ENCODE data around the gene NEK5.

NEK5 gene

GRCh38 chr13:52147225-52147624 is 18.4 kb upstream of the NEK5 start:
- no peak for ATAC-seq (ENCODE audit: insufficient read depth, low read depth)
- no peak overlapping the region for H3K9ac ChIP-seq (ENCODE audit: low read depth, low read length)
- no peaks in the 10 kb centered on the region for H3K79me2 ChIP-seq (ENCODE audit: insufficient read depth, low read length)
- no peak overlapping the region for H2AFZ ChIP-seq (ENCODE audit: low read depth, low read length)
- no peak overlapping the region for H3K27ac ChIP-seq (ENCODE audit: low read length)
- H3K4me2 ChIP-seq (ENCODE audit: insufficient read depth, low read length): no peak overlapping the region
- no peaks in the 10 kb centered on the region for H3K4me1 ChIP-seq (ENCODE audit: insufficient read depth, low read length)
- no peaks in the 10 kb centered on the region for H3K36me3 ChIP-seq (ENCODE audit: insufficient read depth, low read length)
- no peak overlapping the region for H3K4me3 ChIP-seq (ENCODE audit: low read depth in 1 of 2, low read length in 2 of 2)
- TF ChIP-seq CTCF (IDR thresholded peaks at IDR 0.05; ENCODE audit: borderline replicate concordance, extremely low read depth, low read length, poor library complexity, severe bottlenecking): no peak
- TF ChIP-seq EZH2 (IDR thresholded peaks at IDR 0.05; ENCODE audit: borderline replicate concordance, low read depth, low read length, severe bottlenecking): no peak
- no peaks in the 10 kb centered on the region for H3K9me3 ChIP-seq (ENCODE audit: insufficient read depth, low read length, severe bottlenecking)
- H4K20me1 ChIP-seq (ENCODE audit: insufficient read depth, low read length): no peaks in the 10 kb centered on the region
- no peaks in the 10 kb centered on the region for H3K27me3 ChIP-seq (ENCODE audit: insufficient read depth, low read length, poor library complexity)
- DNase-seq: no peak

- Histone ChIP-seq H3K79me2 (ENCODE audit: insufficient read depth, low read length) (no peaks in the 10 kb centered on the region), H3K36me3 (ENCODE audit: insufficient read depth, low read length) (no peaks in the 10 kb centered on the region), H3K9ac (ENCODE audit: low read depth, low read length) (no peak overlapping the region), H3K27ac (ENCODE audit: low read length) (no peak overlapping the region), H4K20me1 (ENCODE audit: insufficient read depth, low read length) (no peaks in the 10 kb centered on the region), H3K4me2 (ENCODE audit: insufficient read depth, low read length) (no peak overlapping the region), H3K4me3 (ENCODE audit: low read depth in 1 of 2, low read length in 2 of 2) (no peak overlapping the region), H3K27me3 (ENCODE audit: insufficient read depth, low read length, poor library complexity) (peaks cover 7% of the 10 kb centered on the region), H3K9me3 (ENCODE audit: insufficient read depth, low read length, severe bottlenecking) (no peaks in the 10 kb centered on the region), H2AFZ (ENCODE audit: low read depth, low read length) (no peak overlapping the region), H3K4me1 (ENCODE audit: insufficient read depth, low read length) (no peaks in the 10 kb centered on the region)
- DNase-seq: no peak
- no peak for ATAC-seq (ENCODE audit: insufficient read depth, low read depth)
- TF ChIP-seq CTCF (IDR thresholded peaks at IDR 0.05; ENCODE audit: borderline replicate concordance, extremely low read depth, low read length, poor library complexity, severe bottlenecking): no peak
- TF ChIP-seq EZH2 (IDR thresholded peaks at IDR 0.05; ENCODE audit: borderline replicate concordance, low read depth, low read length, severe bottlenecking): no peak
Observed at GRCh38 chr13:52141299-52141698, 12.4 kb upstream of the NEK5 start.

GRCh38 chr13:52137489-52137888 is 8.6 kb upstream of the NEK5 start:
- no peaks in the 10 kb centered on the region for H3K79me2 ChIP-seq (ENCODE audit: insufficient read depth, low read length)
- no peak overlapping the region for H3K9ac ChIP-seq (ENCODE audit: low read depth, low read length)
- H3K4me3 ChIP-seq (ENCODE audit: low read depth in 1 of 2, low read length in 2 of 2): no peak overlapping the region
- H3K4me1 ChIP-seq (ENCODE audit: insufficient read depth, low read length): no peaks in the 10 kb centered on the region
- ATAC-seq (ENCODE audit: insufficient read depth, low read depth) (no peak), DNase-seq (no peak)
- H3K27ac ChIP-seq (ENCODE audit: low read length): no peak overlapping the region
- no peaks in the 10 kb centered on the region for H3K36me3 ChIP-seq (ENCODE audit: insufficient read depth, low read length)
- H4K20me1 ChIP-seq (ENCODE audit: insufficient read depth, low read length): no peaks in the 10 kb centered on the region
- TF ChIP-seq EZH2 (IDR thresholded peaks at IDR 0.05; ENCODE audit: borderline replicate concordance, low read depth, low read length, severe bottlenecking): no peak
- TF ChIP-seq CTCF (IDR thresholded peaks at IDR 0.05; ENCODE audit: borderline replicate concordance, extremely low read depth, low read length, poor library complexity, severe bottlenecking): no peak
- H3K4me2 ChIP-seq (ENCODE audit: insufficient read depth, low read length): no peak overlapping the region
- H3K9me3 ChIP-seq (ENCODE audit: insufficient read depth, low read length, severe bottlenecking): no peaks in the 10 kb centered on the region
- H3K27me3 ChIP-seq (ENCODE audit: insufficient read depth, low read length, poor library complexity): peaks cover 29% of the 10 kb centered on the region
- no peak overlapping the region for H2AFZ ChIP-seq (ENCODE audit: low read depth, low read length)

- TF ChIP-seq EZH2 (IDR thresholded peaks at IDR 0.05; ENCODE audit: borderline replicate concordance, low read depth, low read length, severe bottlenecking): no peak
- no peak for TF ChIP-seq CTCF (IDR thresholded peaks at IDR 0.05; ENCODE audit: borderline replicate concordance, extremely low read depth, low read length, poor library complexity, severe bottlenecking)
- H2AFZ ChIP-seq (ENCODE audit: low read depth, low read length): no peak overlapping the region
- DNase-seq (no peak), ATAC-seq (ENCODE audit: insufficient read depth, low read depth) (no peak)
- no peak overlapping the region for H3K9ac ChIP-seq (ENCODE audit: low read depth, low read length)
- no peaks in the 10 kb centered on the region for H3K9me3 ChIP-seq (ENCODE audit: insufficient read depth, low read length, severe bottlenecking)
- no peaks in the 10 kb centered on the region for H3K4me1 ChIP-seq (ENCODE audit: insufficient read depth, low read length)
- H3K79me2 ChIP-seq (ENCODE audit: insufficient read depth, low read length): no peaks in the 10 kb centered on the region
- H3K4me2 ChIP-seq (ENCODE audit: insufficient read depth, low read length): no peak overlapping the region
- peaks cover 3% of the 10 kb centered on the region; the same call in 1 of the 2 replicates for H4K20me1 ChIP-seq (ENCODE audit: insufficient read depth, low read length)
- no peak overlapping the region for H3K4me3 ChIP-seq (ENCODE audit: low read depth in 1 of 2, low read length in 2 of 2)
- H3K27me3 ChIP-seq (ENCODE audit: insufficient read depth, low read length, poor library complexity): peaks cover 36% of the 10 kb centered on the region
- H3K27ac ChIP-seq (ENCODE audit: low read length): no peak overlapping the region
- H3K36me3 ChIP-seq (ENCODE audit: insufficient read depth, low read length): no peaks in the 10 kb centered on the region
Observed at GRCh38 chr13:52136763-52137162, 7.9 kb upstream of the NEK5 start.
